ENCODE data around the gene ARPC4.
"Not testable (repeated sequence)": the region's sequence is repeated elsewhere in the genome, so short reads cannot be mapped to it uniquely, and the experiment has no call there.

Gene ARPC4

GRCh38 chr3:9770276-9770812 lies 22.5 kb upstream of the ARPC4 start:
- no peak for FAIRE-seq

- FAIRE-seq, result not testable (repeated sequence)
These were observed 21.9 kb upstream of the ARPC4 start for GRCh38 chr3:9771007-9771406.

- FAIRE-seq, result no peak
These were observed 15.8 kb upstream of the ARPC4 start for GRCh38 chr3:9776896-9777693.

GRCh38 chr3:9777694-9778021 lies 15.2 kb upstream of the ARPC4 start:
- no peak for FAIRE-seq

GRCh38 chr3:9778143-9779074 lies 14.5 kb upstream of the ARPC4 start:
- no peak for FAIRE-seq

GRCh38 chr3:9779075-9779593 lies 13.7 kb upstream of the ARPC4 start:
- no peak for FAIRE-seq

- FAIRE-seq, result no peak
These were observed 13.0 kb upstream of the ARPC4 start for GRCh38 chr3:9779721-9780457.

GRCh38 chr3:9780458-9780812 lies 12.4 kb upstream of the ARPC4 start:
- no peak for FAIRE-seq

- FAIRE-seq, result no peak
These were observed 12.0 kb upstream of the ARPC4 start for GRCh38 chr3:9780910-9781309.

GRCh38 chr3:9781551-9781950 lies 11.3 kb upstream of the ARPC4 start:
- FAIRE-seq, result no peak

GRCh38 chr3:9781978-9782603 lies 10.8 kb upstream of the ARPC4 start:
- no peak for FAIRE-seq

GRCh38 chr3:9782770-9783169 lies 10.1 kb upstream of the ARPC4 start:
- FAIRE-seq, result no peak

- FAIRE-seq, result no peak
These were observed 8.9 kb upstream of the ARPC4 start for GRCh38 chr3:9783954-9784353.

- FAIRE-seq, result no peak
These were observed 7.9 kb upstream of the ARPC4 start for GRCh38 chr3:9784965-9785364.

GRCh38 chr3:9785602-9786001 lies 7.3 kb upstream of the ARPC4 start:
- FAIRE-seq, result no peak

GRCh38 chr3:9786209-9786739 lies 6.6 kb upstream of the ARPC4 start:
- FAIRE-seq, result no peak

- FAIRE-seq, result no peak
These were observed 5.8 kb upstream of the ARPC4 start for GRCh38 chr3:9786825-9787669.

- no peak for FAIRE-seq
These were observed 5.2 kb upstream of the ARPC4 start for GRCh38 chr3:9787714-9788113.

- no peak for FAIRE-seq
These were observed 1.8 kb upstream of the ARPC4 start for GRCh38 chr3:9791127-9791526.

GRCh38 chr3:9791790-9792404 lies 985 bp upstream of the ARPC4 start:
- FAIRE-seq, result no peak

All from A204.1 (cell line).